Activated T-helper 2 cell treated with anti-CD3 and anti-CD28 coated beads, Interferon-gamma antibody, Interleukin-2, Interleukin-4, amounts not matched to agents 10 μg/mL and 5 μg/mL and 100 μg/mL, durations not matched to agents 14 hours and 24 hours and 36 hours (primary cell): ENCODE results near the gene FAM20C. TPM values are rescaled to one million over a fixed set of nuclear protein-coding genes. Genes with fewer than 3 reads are reported as not detected.
A peak's percentile ranks its signal among the peaks of the same experiment; 100 is the strongest.

Source experiments
- DNase-seq: peaks from one replicate; pipeline ENCODE4 v3.0.0; 2021; ENCODE audit warnings: low spot score
- H3K27ac Mint-ChIP-seq: one replicate; pipeline ENCODE4 v1.8.0; 2021; ENCODE audit warnings: mixed read lengths
- H3K27me3 Mint-ChIP-seq: one replicate; pipeline ENCODE4 v1.8.0; 2021; ENCODE audit warnings: low read depth, mixed read lengths
- H3K36me3 Mint-ChIP-seq: one replicate; pipeline ENCODE4 v1.8.0; 2021; ENCODE audit warnings: low read depth, mixed read lengths
- H3K4me1 Mint-ChIP-seq: one replicate; pipeline ENCODE4 v1.8.0; 2021; ENCODE audit warnings: low read depth, mixed read lengths
- H3K4me3 Mint-ChIP-seq: one replicate; pipeline ENCODE4 v1.8.0; 2021; ENCODE audit warnings: low read depth, mild to moderate bottlenecking, moderate library complexity, mixed read lengths
- H3K9me3 Mint-ChIP-seq: one replicate; pipeline ENCODE4 v1.8.0; 2021; ENCODE audit warnings: mixed read lengths
- intact Hi-C: fragments of 100-400 bp; cut with micrococcal nuclease; formaldehyde crosslinking; loops from one replicate; pipeline ENCODE4 v1.15.1; 2023
- total RNA-seq: library from RNA; stranded (reverse); gene quantifications from 2 replicates; pipeline ENCODE4 v1.2.3, GENCODE V29; 2022

FAM20C gene
- total RNA-seq, 1 donor from 2014 or later, result 1.3 TPM

- Mint-ChIP-seq H3K27me3 (peaks cover 2% of the 10 kb centered on the region), H3K9me3 (no peaks in the 10 kb centered on the region), H3K4me3 (no peak overlapping the region), H3K36me3 (no peaks in the 10 kb centered on the region), H3K27ac (no peak overlapping the region), H3K4me1 (no peaks in the 10 kb centered on the region)
- intact Hi-C loops, result no loop called here
- DNase-seq, result no peak
These were observed 7.8 kb upstream of the FAM20C start for GRCh38 chr7:184294-185264.

- no peak overlapping the region for H3K27ac Mint-ChIP-seq
- H3K36me3 Mint-ChIP-seq, result no peaks in the 10 kb centered on the region
- peaks cover 18% of the 10 kb centered on the region for H3K27me3 Mint-ChIP-seq
- DNase-seq, result no peak
- peaks cover 1% of the 10 kb centered on the region for H3K4me1 Mint-ChIP-seq
- H3K4me3 Mint-ChIP-seq, result no peak overlapping the region
- H3K9me3 Mint-ChIP-seq, result no peaks in the 10 kb centered on the region
- intact Hi-C loops, result no loop called here
These were observed 5.8 kb upstream of the FAM20C start for GRCh38 chr7:186516-187113.

GRCh38 chr7:187227-187927 is 5.0 kb upstream of the FAM20C start:
- H3K9me3 Mint-ChIP-seq, result no peaks in the 10 kb centered on the region
- peaks cover 19% of the 10 kb centered on the region for H3K27me3 Mint-ChIP-seq
- intact Hi-C loops, result no loop called here
- no peak overlapping the region for H3K27ac Mint-ChIP-seq
- no peak overlapping the region for H3K4me3 Mint-ChIP-seq
- no peaks in the 10 kb centered on the region for H3K36me3 Mint-ChIP-seq
- H3K4me1 Mint-ChIP-seq, result peaks cover 2% of the 10 kb centered on the region
- DNase-seq, result no peak

GRCh38 chr7:188174-188573 is 4.2 kb upstream of the FAM20C start:
- Mint-ChIP-seq H3K27ac (no peak overlapping the region), H3K9me3 (no peaks in the 10 kb centered on the region), H3K36me3 (no peaks in the 10 kb centered on the region), H3K27me3 (peaks cover 19% of the 10 kb centered on the region), H3K4me1 (peaks cover 2% of the 10 kb centered on the region), H3K4me3 (no peak overlapping the region)
- no peak for DNase-seq
- intact Hi-C loops, result no loop called here

- H3K9me3 Mint-ChIP-seq, result no peaks in the 10 kb centered on the region
- peaks cover 23% of the 10 kb centered on the region for H3K27me3 Mint-ChIP-seq
- H3K4me1 Mint-ChIP-seq, result peaks cover 2% of the 10 kb centered on the region
- intact Hi-C loops, result no loop called here
- no peak overlapping the region for H3K27ac Mint-ChIP-seq
- no peaks in the 10 kb centered on the region for H3K36me3 Mint-ChIP-seq
- no peak for DNase-seq
- no peak overlapping the region for H3K4me3 Mint-ChIP-seq
These were observed 3.5 kb upstream of the FAM20C start for GRCh38 chr7:188727-189500.

- peaks cover 28% of the 10 kb centered on the region for H3K27me3 Mint-ChIP-seq
- H3K9me3 Mint-ChIP-seq, result no peaks in the 10 kb centered on the region
- no peak for DNase-seq
- H3K4me3 Mint-ChIP-seq, result no peak overlapping the region
- no peaks in the 10 kb centered on the region for H3K36me3 Mint-ChIP-seq
- intact Hi-C loops, result no loop called here
- no peak overlapping the region for H3K27ac Mint-ChIP-seq
- H3K4me1 Mint-ChIP-seq, result peaks cover 2% of the 10 kb centered on the region
These were observed 2.7 kb upstream of the FAM20C start for GRCh38 chr7:189719-190118.

- peaks cover 30% of the 10 kb centered on the region for H3K27me3 Mint-ChIP-seq
These were observed 2.2 kb upstream of the FAM20C start for GRCh38 chr7:190196-190595.

GRCh38 chr7:191105-191980 is 1.0 kb upstream of the FAM20C start:
- intact Hi-C loops, result no loop called here
- no peaks in the 10 kb centered on the region for H3K9me3 Mint-ChIP-seq
- H3K36me3 Mint-ChIP-seq, result no peaks in the 10 kb centered on the region
- no peak for DNase-seq
- H3K4me1 Mint-ChIP-seq, result peaks cover 2% of the 10 kb centered on the region
- peak overlapping the region; percentile 53 for H3K4me3 Mint-ChIP-seq
- peaks cover 39% of the 10 kb centered on the region for H3K27me3 Mint-ChIP-seq
- no peak overlapping the region for H3K27ac Mint-ChIP-seq

More at GRCh38 chr7:190196-190595, 2.2 kb upstream of the FAM20C start:
- H3K36me3 Mint-ChIP-seq, result no peaks in the 10 kb centered on the region
- no peak overlapping the region for H3K27ac Mint-ChIP-seq
- peaks cover 2% of the 10 kb centered on the region for H3K4me1 Mint-ChIP-seq
- H3K9me3 Mint-ChIP-seq, result no peaks in the 10 kb centered on the region
- intact Hi-C loops, result no loop called here
- H3K4me3 Mint-ChIP-seq, result no peak overlapping the region
- no peak for DNase-seq

- Mint-ChIP-seq H3K4me1 (peaks cover 2% of the 10 kb centered on the region), H3K27me3 (peaks cover 39% of the 10 kb centered on the region), H3K27ac (no peak overlapping the region), H3K9me3 (no peaks in the 10 kb centered on the region), H3K4me3 (no peak overlapping the region), H3K36me3 (no peaks in the 10 kb centered on the region)
- intact Hi-C loops, result no loop called here
- no peak for DNase-seq
These were observed 520 bp downstream of the FAM20C start for GRCh38 chr7:192701-193480.

GRCh38 chr7:193481-194251 is 1.3 kb downstream of the FAM20C start:
- Mint-ChIP-seq H3K36me3 (no peaks in the 10 kb centered on the region), H3K4me3 (no peak overlapping the region), H3K4me1 (peaks cover 2% of the 10 kb centered on the region), H3K27ac (no peak overlapping the region), H3K27me3 (peaks cover 39% of the 10 kb centered on the region), H3K9me3 (no peaks in the 10 kb centered on the region)
- DNase-seq, result no peak
- intact Hi-C loops, result no loop called here
